ENCODE measurements around the gene NEK8.

GRCh38 chr17:28712032-28712704 lies 16.4 kb upstream of the NEK8 start:
- TF ChIP-seq CTCF (IDR thresholded peaks at IDR 0.05) (no peak), POLR2A (IDR thresholded peaks at IDR 0.05) (no peak)
